ENCODE results near the gene TMEM125. TPM values are rescaled to one million over a fixed set of nuclear protein-coding genes. Genes with fewer than 3 reads are reported as not detected.

TMEM125 gene
- total and polyA plus RNA-seq, 10 of the 15 experiments (the other 5 are each of a cell fraction or from before 2014, with no cell fraction given), result 0.28 TPM; not detected in 9

- H3K4me1 ChIP-seq (ENCODE audit: control insufficient read depth, insufficient read depth, low read length), result peaks cover 21% of the 10 kb centered on the region
- H3K9me3 ChIP-seq (replicated peaks; ENCODE audit: control insufficient read depth, insufficient read depth, low read length), result no peaks in the 10 kb centered on the region
- H2AFZ ChIP-seq (ENCODE audit: control insufficient read depth, low read depth, low read length), result no peak overlapping the region
- H3K27me3 ChIP-seq (replicated peaks in 1 of 2; ENCODE audit: control insufficient read depth in 2 of 2, insufficient read depth in 2 of 2, low read length in 1 of 2), result no peaks in the 10 kb centered on the region
- H3K9ac ChIP-seq (ENCODE audit: control insufficient read depth, insufficient read depth, low read length), result no peak overlapping the region
- peaks cover 0 to 17% of the 10 kb centered on the region in 2 experiments; a peak in 3 of 4 replicates for H3K36me3 ChIP-seq (ENCODE audit: control insufficient read depth in 2 of 2, insufficient read depth in 2 of 2, low read length in 1 of 2)
- RAD21 ChIA-PET (ENCODE audit: unreplicated experiment), result interaction anchor here (1.4 kb wide), 1 partner anchor 189 kb away, joined by 6 read pairs; no protein-coding TSS in a partner anchor
- no TSS peak for BruUV-seq (replicated peaks)
- 44% methylated on average over 3 of the region's 3 CpGs for WGBS (ENCODE audit: insufficient coverage, insufficient replicate concordance, low lambda C conversion rate, missing lambda C conversion rate)
- H3K4me3 ChIP-seq, result no peak overlapping the region
- no peak overlapping the region for H3K27ac ChIP-seq (ENCODE audit: control insufficient read depth, insufficient read depth)
- intact Hi-C loops (cut with micrococcal nuclease; ENCODE audit: unreplicated experiment) (loop anchor here (5.0 to 10.0 kb wide), 2 partner anchors 302 to 430 kb away; partner anchors contain the start of gene KDM4A), in situ Hi-C loops (cut with MboI) (loop anchor here (5.0 kb wide), 1 partner anchor 187 kb away; no protein-coding TSS in a partner anchor)
- CTCF ChIA-PET, result interaction anchor here (1.8 to 2.4 kb wide), 2 partner anchors 27 to 190 kb away, joined by 9 to 11 read pairs; no protein-coding TSS in a partner anchor
- FAIRE-seq (no peak), ATAC-seq (no peak), DNase-seq (ENCODE audit: low read depth, low spot score) (no peak)
- no peak overlapping the region for H3K4me2 ChIP-seq (ENCODE audit: control insufficient read depth, insufficient read depth)
- POLR2A ChIA-PET, result no interaction called here
- no peaks in the 10 kb centered on the region for H4K20me1 ChIP-seq (ENCODE audit: control insufficient read depth, insufficient read depth)
- no peaks in the 10 kb centered on the region for H3K79me2 ChIP-seq (ENCODE audit: control insufficient read depth, insufficient read depth, low read length)
- TF ChIP-seq NFYB (IDR thresholded peaks at IDR 0.05; ENCODE audit: insufficient read depth, low read depth, low read length) (peak; percentile 42; the same call in 1 of the 2 replicates), CTCF (IDR thresholded peaks at IDR 0.05 in 2 of 3, conservative IDR thresholded peaks at IDR 0.05 in 1 of 3; ENCODE audit: control insufficient read depth in 2 of 3, extremely low read depth in 1 of 3, insufficient read depth in 1 of 3, low read depth in 3 of 3, low read length in 3 of 3) (no peak), TCF12 (IDR thresholded peaks at IDR 0.05; ENCODE audit: low read depth, low read length) (no peak), POU2F2 (IDR thresholded peaks at IDR 0.05; ENCODE audit: borderline replicate concordance, low read depth, low read length) (no peak), E2F8 (IDR thresholded peaks at IDR 0.05; ENCODE audit: low read depth, partially characterized antibody) (no peak), YY1 (IDR thresholded peaks at IDR 0.05; ENCODE audit: low read depth, low read length) (no peak), KDM1A (IDR thresholded peaks at IDR 0.05; ENCODE audit: borderline replicate concordance) (no peak), YBX1 (IDR thresholded peaks at IDR 0.05) (no peak), RELA (IDR thresholded peaks at IDR 0.05; ENCODE audit: borderline replicate concordance, partially characterized antibody) (no peak), CHD1 (IDR thresholded peaks at IDR 0.05; ENCODE audit: low read depth, low read length) (no peak), MTA3 (IDR thresholded peaks at IDR 0.05; ENCODE audit: borderline replicate concordance, low read length) (no peak), ATF7 (IDR thresholded peaks at IDR 0.05; ENCODE audit: low read depth) (no peak), FOXK2 (IDR thresholded peaks at IDR 0.05) (no peak), USF1 (IDR thresholded peaks at IDR 0.05; ENCODE audit: borderline replicate concordance, extremely low read length, insufficient read depth, low read depth, low read length) (peak; percentile 7), PRDM15 (CRISPR knock-in tag; IDR thresholded peaks at IDR 0.05) (no peak)
- SMC1A ChIA-PET (ENCODE audit: uncharacterized antibody, unreplicated experiment), result interaction anchor here (1.5 to 1.6 kb wide), 2 partner anchors 133 to 189 kb away, joined by 3 to 4 read pairs; partner anchors contain the start of gene CDC20
Observed at GRCh38 chr1:43225168-43225567, 44.6 kb upstream of the TMEM125 start.

Measured in GM12878 (cell line).